ENCODE measurements around the gene HHIPL2. TPM values are rescaled to one million over a fixed set of nuclear protein-coding genes. Genes with fewer than 3 reads are reported as not detected.

HHIPL2 gene
- total RNA-seq, 4 donors from 2014 or later: not detected

GRCh38 chr1:222557148-222557547, 9.2 kb upstream of the HHIPL2 start:
- TF ChIP-seq POLR2AphosphoS5 (IDR thresholded peaks at IDR 0.05): no peak
- no peak for TF ChIP-seq POLR2A (IDR thresholded peaks at IDR 0.05)
- TF ChIP-seq EP300 (IDR thresholded peaks at IDR 0.05): no peak
- no peak for TF ChIP-seq CTCF (IDR thresholded peaks at IDR 0.05)
- Histone ChIP-seq H3K9me3 (no peaks in the 10 kb centered on the region), H3K4me3 (no peak overlapping the region), H3K4me1 (no peaks in the 10 kb centered on the region), H3K27me3 (no peaks in the 10 kb centered on the region), H3K27ac (no peak overlapping the region), H3K36me3 (peaks cover 0 to 53% of the 10 kb centered on the region in 2 donors)
- 50 to 76% methylated on average over 2 to 6 of the region's 6 CpGs for WGBS, 2 donors (ENCODE audit: low coverage in 1 of 2)
- no peak for ATAC-seq

GRCh38 chr1:222555992-222556615, 8.2 kb upstream of the HHIPL2 start:
- peaks cover 0 to 46% of the 10 kb centered on the region in 2 donors for H3K36me3 ChIP-seq
- TF ChIP-seq POLR2A (IDR thresholded peaks at IDR 0.05) (no peak), CTCF (IDR thresholded peaks at IDR 0.05) (no peak), POLR2AphosphoS5 (IDR thresholded peaks at IDR 0.05) (no peak), EP300 (IDR thresholded peaks at IDR 0.05) (no peak)
- H3K27ac ChIP-seq: no peak overlapping the region
- no peaks in the 10 kb centered on the region for H3K4me1 ChIP-seq
- no peaks in the 10 kb centered on the region for H3K9me3 ChIP-seq
- H3K4me3 ChIP-seq: no peak overlapping the region
- ATAC-seq: no peak
- 82 to 86% methylated on average over 1 to 2 of the region's 2 CpGs for WGBS, 2 donors (ENCODE audit: low coverage in 1 of 2)
- no peaks in the 10 kb centered on the region for H3K27me3 ChIP-seq

GRCh38 chr1:222554177-222554576, 6.3 kb upstream of the HHIPL2 start:
- no peaks in the 10 kb centered on the region for H3K27me3 ChIP-seq
- 94% methylated on average over 5 of the region's 5 CpGs for WGBS, 2 donors (ENCODE audit: low coverage in 1 of 2)

GRCh38 chr1:222552882-222553281, 5.0 kb upstream of the HHIPL2 start:
- WGBS, 2 donors (ENCODE audit: low coverage in 1 of 2): 57 to 64% methylated on average over 4 to 5 of the region's 5 CpGs
- Histone ChIP-seq H3K4me1 (no peaks in the 10 kb centered on the region), H3K36me3 (peaks cover 0 to 21% of the 10 kb centered on the region in 2 donors), H3K27me3 (no peaks in the 10 kb centered on the region), H3K9me3 (no peaks in the 10 kb centered on the region), H3K27ac (no peak overlapping the region), H3K4me3 (no peak overlapping the region)
- TF ChIP-seq POLR2AphosphoS5 (IDR thresholded peaks at IDR 0.05) (no peak), POLR2A (IDR thresholded peaks at IDR 0.05) (no peak), CTCF (IDR thresholded peaks at IDR 0.05) (no peak), EP300 (IDR thresholded peaks at IDR 0.05) (no peak)
- ATAC-seq: no peak

More at GRCh38 chr1:222554177-222554576, 6.3 kb upstream of the HHIPL2 start:
- Histone ChIP-seq H3K36me3 (peaks cover 0 to 27% of the 10 kb centered on the region in 2 donors), H3K4me1 (no peaks in the 10 kb centered on the region), H3K4me3 (no peak overlapping the region), H3K27ac (no peak overlapping the region), H3K9me3 (no peaks in the 10 kb centered on the region)
- ATAC-seq: no peak
- TF ChIP-seq POLR2A (IDR thresholded peaks at IDR 0.05) (no peak), EP300 (IDR thresholded peaks at IDR 0.05) (no peak), CTCF (IDR thresholded peaks at IDR 0.05) (no peak), POLR2AphosphoS5 (IDR thresholded peaks at IDR 0.05) (no peak)

GRCh38 chr1:222547260-222547614, 667 bp downstream of the HHIPL2 start:
- no peak for ATAC-seq
- Histone ChIP-seq H3K27me3 (peaks cover 43% of the 10 kb centered on the region), H3K4me3 (no peak overlapping the region), H3K36me3 (no peaks in the 10 kb centered on the region), H3K9me3 (no peaks in the 10 kb centered on the region), H3K27ac (no peak overlapping the region), H3K4me1 (no peaks in the 10 kb centered on the region)
- WGBS, 2 donors (ENCODE audit: low coverage in 1 of 2): 20 to 80% methylated on average over 1 of the region's 8 CpGs
- TF ChIP-seq CTCF (IDR thresholded peaks at IDR 0.05): no peak
- no peak for TF ChIP-seq POLR2A (IDR thresholded peaks at IDR 0.05)
- TF ChIP-seq POLR2AphosphoS5 (IDR thresholded peaks at IDR 0.05): no peak
- no peak for TF ChIP-seq EP300 (IDR thresholded peaks at IDR 0.05)
